Heart right ventricle (tissue), 16 donors: ENCODE data around the gene MID1. TPM values are rescaled to one million over a fixed set of nuclear protein-coding genes. Genes with fewer than 3 reads are reported as not detected.

Experiments
- ATAC-seq, 8 donors: fragments of 200-7000 bp; cut with Tn5 transposase; one replicate each; pipeline ENCODE4 v1.9.1; 2020; ENCODE audit warnings: mild to moderate bottlenecking in 8 of 8, moderate library complexity in 8 of 8, moderate number of reproducible peaks in 1 of 8
- DNase-seq, 2 donors: peaks; one replicate each; pipeline ENCODE4 v3.0.0-alpha.2; 2020
- H3K27ac ChIP-seq, 10 donors: fragments of 200-600 bp; sonication (generic) in 2 of 10; one replicate each; pipeline versions ENCODE4 v1.5.0 to v1.8.0; 2020 to 2022; ENCODE audit warnings: mild to moderate bottlenecking in 3 of 10
- H3K27me3 ChIP-seq, 7 donors: fragments of 200-600 bp; one replicate each; pipeline ENCODE4 v1.8.0; 2021 to 2022; ENCODE audit warnings: mild to moderate bottlenecking in 2 of 7
- H3K36me3 ChIP-seq, 9 donors: fragments of 200-600 bp; sonication (generic) in 1 of 9; one replicate each; pipeline versions ENCODE4 v1.5.0 to v1.8.0; 2020 to 2022; ENCODE audit warnings: mild to moderate bottlenecking in 2 of 9
- H3K4me1 ChIP-seq, 9 donors: fragments of 200-600 bp; sonication (generic) in 1 of 9; one replicate each; pipeline versions ENCODE4 v1.5.0 to v1.8.0; 2020 to 2022; ENCODE audit warnings: mild to moderate bottlenecking in 4 of 9
- H3K4me3 ChIP-seq, 10 donors: fragments of 200-600 bp; sonication (generic) in 2 of 10; one replicate each; pipeline versions ENCODE4 v1.5.0 to v1.8.0; 2020 to 2022; ENCODE audit warnings: mild to moderate bottlenecking in 7 of 10, moderate library complexity in 2 of 10
- H3K9me3 ChIP-seq, 11 donors: fragments of 200-600 bp in 10 of 11; sonication (generic) in 2 of 11; one replicate each; pipeline versions ENCODE4 v1.5.0 to v1.8.0; 2013 to 2022; ENCODE audit warnings: mild to moderate bottlenecking in 2 of 11, control low read depth in 1 of 11, moderate library complexity in 1 of 11
- CTCF ChIP-seq, 9 donors: fragments of 200-600 bp; sonication (generic) in 2 of 9; IDR thresholded peaks; one replicate each; pipeline versions ENCODE4 v1.5.0 to v1.8.0; 2021 to 2022; ENCODE audit warnings: antibody characterized with exemption in 9 of 9, mild to moderate bottlenecking in 5 of 9, moderate library complexity in 1 of 9
- WGBS, 2 donors: extraction: QIAGEN DNeasy Blood & Tissue Kit; methylation state at CpG; one replicate each; pipeline ENCODE4 v1.1.7; 2013; ENCODE audit warnings: inconsistent platforms in 1 of 2; 5-methylcytosine and 5-hydroxymethylcytosine counted together
- intact Hi-C, 10 donors: fragments of 100-400 bp; cut with DNase I; formaldehyde crosslinking; loops; one replicate each; pipeline versions ENCODE4 v1.11.1 to v1.14.2; 2022
- polyA plus RNA-seq, 2 donors: library from polyadenylated mRNA; stranded (reverse); fragments of 200-250 nt; gene quantifications; one replicate each; pipeline ENCODE4 v1.2.3, GENCODE V29; 2013
- total RNA-seq, 10 donors: library from RNA; stranded (reverse); fragmentation: NEBNext Ultra II Directional in 3 of 10; extraction: Animal tissue kit (Norgen Biotek cat#: 25700) in 3 of 10; gene quantifications; one replicate each; pipeline versions ENCODE4 v1.2.1 to v1.2.4, GENCODE V29; 2021 to 2023
- donor health status: Arrhythmogenic right ventricular cardiomyopathy.
- donor health status: ischemic (EF 13 %, LVEDD 7.1; RV severe dilation, severe dysfunction).
- donor health status: healthy with polysubstance abuse.
- donor health status: DM: no; HTN: yes; CAD: no.
- donor health status: DM: no; HTN: no; CAD: no.
- donor health status: ischemic (EF 25% LVEDD 6.9; RV normal size, moderate dysfunction).
- donor health status: ischemic (EF 25% LVEDD 5.7; RV mildly dilated, moderate dysfunction).
- donor health status: healthy.
- donor health status: DM: yes; HTN: yes; CAD: no.
- donor health status: Ischemic cardiomyopathy.
- donor health status: ischemic (EF 35%, LVEDD 5.7; RV mildly dilated, moderate dysfunction).
- donor health status: nonischemic (EF 11% LVEDD 7.7; RV severe dilation, severe dysfunction).
- donor health status: DM: yes; HTN: yes; CAD: no.
- donor health status: PGD.
- donor health status: ischemic (EF 29% LVEDD 5.4; RV normal size, mild dysfunction).
- donor health status: nonischemic (EF 23%, LVEDD 6.1; RV moderate dilation, normal function).

The MID1 gene
- total and polyA plus RNA-seq, 12 donors, result 1.4 to 22.6 (median 7.2) TPM

DNA sequence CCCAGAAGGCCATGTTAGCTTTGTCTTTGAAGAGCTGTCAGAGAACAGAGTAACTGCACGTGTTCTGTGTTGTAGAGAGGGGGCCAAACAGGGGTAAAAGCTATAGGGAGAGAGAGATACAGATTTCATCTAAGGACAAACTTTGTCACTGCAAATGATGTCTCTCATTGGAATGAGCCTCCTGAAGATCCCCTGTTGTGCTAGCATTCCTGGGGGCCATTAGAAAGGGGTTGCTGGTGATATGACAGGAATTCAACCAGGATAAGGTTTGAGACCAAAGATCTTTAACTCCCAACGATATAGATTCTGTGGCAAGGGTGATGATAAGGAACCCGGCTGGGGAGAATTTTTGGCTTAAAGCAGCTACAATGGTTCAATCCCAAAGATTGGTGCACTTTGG, 16.8 kb downstream of the MID1 start:
- H3K4me1 ChIP-seq, result peaks cover 0 to 22% (median 0%) of the 10 kb centered on the region in 9 donors
- ATAC-seq, result no peak
- no peak overlapping the region for H3K27ac ChIP-seq
- no peak overlapping the region for H3K4me3 ChIP-seq
- H3K9me3 ChIP-seq, result no peaks in the 10 kb centered on the region
- no peak for TF ChIP-seq CTCF (IDR thresholded peaks at IDR 0.05)
- H3K36me3 ChIP-seq, result no peaks in the 10 kb centered on the region
- H3K27me3 ChIP-seq, result peaks cover 0 to 14% (median 0%) of the 10 kb centered on the region in 7 donors
- intact Hi-C loops, result no loop called here
- no peak for DNase-seq
- 35 to 51% methylated on average over 3 of the region's 3 CpGs for WGBS, 2 donors

DNA sequence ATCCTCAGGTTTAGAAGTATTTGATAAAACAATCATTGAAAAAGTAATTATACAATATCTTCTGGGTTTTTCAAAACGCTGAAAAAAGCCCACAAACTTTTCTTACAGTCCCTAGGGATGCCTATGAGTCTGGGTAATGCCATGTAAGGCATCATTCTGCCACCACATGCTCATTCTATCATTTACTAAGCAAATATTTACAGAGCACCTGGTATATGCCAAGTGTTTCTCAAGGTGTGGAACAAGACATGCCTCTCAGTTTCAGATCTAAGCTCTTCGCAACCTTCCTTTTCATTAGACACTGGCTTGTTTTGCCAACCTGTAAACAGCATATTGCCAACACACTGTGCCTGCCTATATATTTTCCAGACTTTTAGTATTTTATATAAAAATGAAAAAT, 17.7 kb downstream of the MID1 start:
- H3K36me3 ChIP-seq, result no peaks in the 10 kb centered on the region
- peaks cover 0 to 14% (median 0%) of the 10 kb centered on the region in 7 donors for H3K27me3 ChIP-seq
- TF ChIP-seq CTCF (IDR thresholded peaks at IDR 0.05), result no peak
- intact Hi-C loops, result no loop called here
- DNase-seq (no peak), ATAC-seq (no peak)
- no peak overlapping the region for H3K27ac ChIP-seq
- no peaks in the 10 kb centered on the region for H3K9me3 ChIP-seq
- 83 to 90% methylated on average over 2 of the region's 2 CpGs for WGBS, 2 donors
- peaks cover 0 to 28% (median 0%) of the 10 kb centered on the region in 9 donors for H3K4me1 ChIP-seq
- H3K4me3 ChIP-seq, result no peak overlapping the region

DNA sequence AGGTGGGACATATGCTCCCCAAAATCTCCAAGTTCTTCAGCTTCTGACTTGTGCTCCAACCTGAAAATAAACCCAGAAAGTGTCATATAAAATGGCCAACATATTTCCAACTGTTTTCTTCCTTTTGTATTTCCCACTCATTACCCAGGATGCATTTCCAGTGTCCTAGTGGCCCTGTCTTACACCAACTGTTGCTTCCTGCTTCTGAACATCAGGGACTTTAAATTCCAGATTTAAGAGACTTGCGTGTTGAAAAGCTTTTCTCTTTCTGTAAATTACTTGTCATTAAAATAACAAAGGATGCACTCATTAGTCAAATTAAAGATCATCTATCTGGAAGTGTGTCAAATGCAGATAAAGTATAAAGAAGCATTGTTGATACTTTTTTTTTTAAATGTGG, 19.9 kb downstream of the MID1 start:
- ATAC-seq (no peak), DNase-seq (no peak)
- TF ChIP-seq CTCF (IDR thresholded peaks at IDR 0.05), result no peak
- no peak overlapping the region for H3K4me3 ChIP-seq
- peak overlapping the region in 1 of 10 donors; percentile 21 for H3K27ac ChIP-seq
- peaks cover 0 to 28% (median 0%) of the 10 kb centered on the region in 9 donors for H3K4me1 ChIP-seq
- no peaks in the 10 kb centered on the region for H3K9me3 ChIP-seq
- H3K36me3 ChIP-seq, result no peaks in the 10 kb centered on the region
- 66 to 68% methylated on average over 1 of the region's 1 CpG for WGBS, 2 donors
- peaks cover 0 to 14% (median 0%) of the 10 kb centered on the region in 7 donors for H3K27me3 ChIP-seq
- intact Hi-C loops, result no loop called here

DNA sequence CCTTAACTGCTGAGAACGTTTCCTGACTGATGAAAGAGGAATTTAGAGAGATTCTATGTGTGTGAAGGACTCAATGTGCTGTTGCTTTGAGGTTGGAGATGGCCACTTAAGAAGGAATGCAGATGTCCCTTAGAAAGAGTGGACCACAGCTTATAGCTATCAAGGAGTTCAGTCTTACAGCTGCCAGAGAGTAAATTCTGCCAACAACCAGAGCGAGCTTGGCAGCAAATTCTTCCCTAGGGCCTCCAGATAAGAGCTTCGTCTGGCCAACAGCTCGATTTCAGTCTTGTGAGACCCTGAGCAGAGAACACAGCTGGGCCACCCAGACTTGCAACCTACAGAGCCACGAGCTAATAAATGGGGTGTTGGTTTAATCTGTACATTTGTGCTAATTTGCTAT, 21.8 kb downstream of the MID1 start:
- DNase-seq (no peak), ATAC-seq (peak; percentile 50 to 85 (median 74))
- no peaks in the 10 kb centered on the region for H3K27me3 ChIP-seq
- 25 to 38% methylated on average over 5 of the region's 5 CpGs for WGBS, 2 donors
- H3K9me3 ChIP-seq, result no peaks in the 10 kb centered on the region
- peak overlapping the region in 5 of 10 donors; percentile 39 to 53 (median 48) for H3K27ac ChIP-seq
- H3K4me3 ChIP-seq, result no peak overlapping the region
- TF ChIP-seq CTCF (IDR thresholded peaks at IDR 0.05), result no peak
- intact Hi-C loops, result loop anchor here in 1 of 10 donors (5.0 kb wide), 1 partner anchor 116 kb away; no protein-coding TSS in a partner anchor
- peaks cover 0 to 14% (median 0%) of the 10 kb centered on the region in 9 donors for H3K4me1 ChIP-seq
- H3K36me3 ChIP-seq, result no peaks in the 10 kb centered on the region
